AG09309 (cell line): ENCODE data around the gene SIRT3.

Source experiments
- DNase-seq: peaks from one replicate; pipeline ENCODE4 v3.0.0-alpha.2; 2010; ENCODE audit warnings: low read depth
- H3K4me3 ChIP-seq: 2 replicates; pipeline ENCODE4 v1.5.1; 2011; ENCODE audit warnings: mild to moderate bottlenecking, low read depth, low read length, moderate library complexity; ENCODE audit not compliant: control insufficient read depth
- TF ChIP-seq, protein P1 (sequence below): IDR thresholded peaks from 2 replicates; pipeline ENCODE4 v1.5.1; 2011; ENCODE audit warnings: mild to moderate bottlenecking, low read depth, low read length, inconsistent platforms; ENCODE audit not compliant: insufficient read depth, control insufficient read depth; ENCODE audit errors: missing control alignments

The SIRT3 gene

GRCh38 chr11:278001-278951 is 42.1 kb upstream of the SIRT3 start, which contains the start of gene NLRP6:
Gene NLRP6, plus strand, starts transcription at chr11:278407. Its CDS starts 163 bp downstream, at chr11:278570.
- no peak for DNase-seq
- TF ChIP-seq, protein P1, sequence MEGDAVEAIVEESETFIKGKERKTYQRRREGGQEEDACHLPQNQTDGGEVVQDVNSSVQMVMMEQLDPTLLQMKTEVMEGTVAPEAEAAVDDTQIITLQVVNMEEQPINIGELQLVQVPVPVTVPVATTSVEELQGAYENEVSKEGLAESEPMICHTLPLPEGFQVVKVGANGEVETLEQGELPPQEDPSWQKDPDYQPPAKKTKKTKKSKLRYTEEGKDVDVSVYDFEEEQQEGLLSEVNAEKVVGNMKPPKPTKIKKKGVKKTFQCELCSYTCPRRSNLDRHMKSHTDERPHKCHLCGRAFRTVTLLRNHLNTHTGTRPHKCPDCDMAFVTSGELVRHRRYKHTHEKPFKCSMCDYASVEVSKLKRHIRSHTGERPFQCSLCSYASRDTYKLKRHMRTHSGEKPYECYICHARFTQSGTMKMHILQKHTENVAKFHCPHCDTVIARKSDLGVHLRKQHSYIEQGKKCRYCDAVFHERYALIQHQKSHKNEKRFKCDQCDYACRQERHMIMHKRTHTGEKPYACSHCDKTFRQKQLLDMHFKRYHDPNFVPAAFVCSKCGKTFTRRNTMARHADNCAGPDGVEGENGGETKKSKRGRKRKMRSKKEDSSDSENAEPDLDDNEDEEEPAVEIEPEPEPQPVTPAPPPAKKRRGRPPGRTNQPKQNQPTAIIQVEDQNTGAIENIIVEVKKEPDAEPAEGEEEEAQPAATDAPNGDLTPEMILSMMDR: no peak
- no peak within 1 kb of the TSS for H3K4me3 ChIP-seq

DNA sequence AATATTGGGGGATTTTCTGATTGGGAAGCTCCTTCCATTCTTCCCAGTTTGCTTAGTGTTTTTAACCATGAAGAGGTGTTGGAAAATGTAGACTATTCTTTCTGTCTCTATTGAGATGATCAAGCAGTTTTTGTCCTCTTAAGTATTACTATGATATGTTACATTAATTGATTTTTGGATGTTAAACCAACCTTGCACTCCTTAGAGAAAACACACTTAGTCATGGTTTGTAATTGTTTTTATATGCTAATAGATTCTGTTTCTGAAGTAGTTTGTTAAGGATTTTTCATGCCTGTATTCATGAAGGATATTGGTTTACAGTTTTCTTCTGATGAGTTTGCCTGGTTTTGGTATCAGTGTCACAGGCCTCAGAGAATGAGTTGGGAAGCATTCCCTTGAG is 40.1 kb upstream of the SIRT3 start:
- TF ChIP-seq, protein P1: no peak

DNA sequence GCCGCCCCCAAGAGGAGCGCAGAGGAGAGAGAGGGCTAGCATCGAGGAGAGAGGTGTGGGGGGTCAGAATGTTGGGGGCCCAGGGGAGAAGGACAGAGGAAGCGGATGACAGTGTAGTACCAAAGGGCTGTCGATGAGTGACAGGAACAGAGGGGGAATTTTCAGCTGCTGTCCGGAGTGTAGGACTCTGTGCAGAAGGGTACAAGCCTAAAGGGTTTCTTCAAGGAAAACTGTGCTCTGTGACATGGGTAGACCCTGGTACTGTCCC is 36.7 kb upstream of the SIRT3 start:
- H3K4me3 ChIP-seq: no peak overlapping the region
- no peak for DNase-seq
- TF ChIP-seq, protein P1: no peak

More for the DNA sequence above, 40.1 kb upstream of the SIRT3 start:
- DNase-seq: no peak
- H3K4me3 ChIP-seq: no peak overlapping the region

DNA sequence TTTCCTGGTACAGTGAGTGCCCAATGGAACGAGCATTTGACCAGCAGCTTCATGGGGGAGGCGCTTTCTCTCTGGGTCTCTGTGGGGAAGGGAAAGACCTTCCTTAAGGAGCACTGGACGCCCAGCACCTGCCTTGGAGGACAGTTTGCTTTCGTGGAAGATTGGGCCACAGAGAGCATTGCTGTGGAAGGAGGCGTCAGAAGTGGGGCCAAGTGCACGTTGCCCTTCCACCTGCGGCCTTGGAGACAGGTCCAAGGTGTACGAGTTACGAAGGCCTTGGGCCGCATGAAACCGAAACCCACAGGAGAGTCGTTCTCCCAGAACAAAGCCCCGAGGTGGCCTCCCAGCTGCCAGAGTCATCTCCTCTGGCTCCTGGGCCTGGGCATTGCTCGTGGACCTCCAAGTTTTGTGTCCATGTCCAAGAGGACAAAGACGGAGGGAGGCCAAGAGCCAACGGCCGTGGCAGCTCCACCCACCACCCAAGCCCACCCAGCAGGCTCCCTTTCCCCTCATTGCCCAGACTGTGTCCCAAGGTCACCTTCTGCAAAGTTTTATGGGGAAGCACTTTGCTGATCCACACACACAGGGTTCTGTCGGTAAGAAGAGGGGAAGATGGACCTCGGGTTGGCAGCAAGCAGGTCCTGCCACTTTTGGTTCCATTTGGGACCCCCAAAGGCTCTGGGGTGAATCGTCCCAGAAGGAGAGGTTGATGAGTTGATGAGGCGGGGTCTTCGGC is 36.2 kb upstream of the SIRT3 start:
- TF ChIP-seq, protein P1: no peak
- H3K4me3 ChIP-seq: no peak overlapping the region
- no peak for DNase-seq

- no peak for DNase-seq
- no peak overlapping the region for H3K4me3 ChIP-seq
- TF ChIP-seq, protein P1: no peak
Measured at GRCh38 chr11:271319-271715, 35.2 kb upstream of the SIRT3 start.

DNA sequence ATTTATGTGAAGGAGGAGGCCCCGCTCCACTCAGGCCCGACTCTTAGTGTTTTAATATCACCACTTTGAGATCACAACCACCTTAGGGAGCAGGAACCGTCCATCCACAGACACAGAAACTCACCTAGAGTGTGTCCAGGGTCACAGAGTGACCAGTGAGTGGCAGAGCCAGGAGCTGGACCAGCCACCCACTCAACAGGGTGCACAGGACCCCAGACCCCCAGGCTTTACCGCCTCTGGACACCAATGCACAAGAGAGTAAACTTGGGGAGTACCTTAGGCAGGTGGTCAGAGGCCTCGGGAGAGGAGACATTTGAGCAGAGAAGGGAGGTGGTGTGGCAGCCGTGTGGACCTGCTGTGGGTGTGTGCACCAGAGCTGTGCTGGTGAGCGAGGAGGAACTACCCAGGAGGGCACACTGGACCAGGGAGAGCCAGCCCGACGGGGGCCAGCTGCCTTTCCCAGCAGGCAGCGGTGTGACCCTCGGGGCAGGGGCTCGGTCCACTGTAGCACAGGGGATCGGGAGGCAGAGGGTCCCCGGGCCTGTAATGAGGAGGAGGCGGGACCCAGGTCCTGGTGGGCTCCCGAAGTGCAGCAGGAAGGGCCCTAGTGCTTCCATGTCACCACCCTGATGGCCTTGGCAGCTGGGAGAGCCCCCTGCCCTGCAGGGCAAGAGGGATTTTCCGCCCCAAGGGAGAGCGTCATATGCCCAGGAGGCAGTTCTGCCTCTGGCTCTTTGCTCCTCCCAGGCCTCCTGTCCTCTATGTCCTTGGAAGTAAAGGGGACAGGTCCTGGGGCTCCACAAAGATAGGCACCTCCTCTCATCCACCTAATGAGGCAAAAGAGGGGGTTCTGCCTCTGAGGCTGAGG is 34.5 kb upstream of the SIRT3 start:
- no peak for DNase-seq
- TF ChIP-seq, protein P1: no peak
- no peak overlapping the region for H3K4me3 ChIP-seq
